Loucy (cell line): ENCODE results near the gene GET4.

Source experiments
- H2AFZ ChIP-seq: fragments of 200-600 bp; sonication (generic); 2 replicates; pipeline ENCODE4 v1.6.0; 2016; ENCODE audit warnings: antibody characterized with exemption, mild to moderate bottlenecking, low read length, moderate library complexity
- H3F3A ChIP-seq: fragments of 200-600 bp; 2 replicates; pipeline ENCODE4 v1.6.0; 2016; ENCODE audit warnings: antibody characterized with exemption, low read depth, mild to moderate bottlenecking
- H3K27me3 ChIP-seq: fragments of 200-600 bp; sonication (generic); 2 replicates; pipeline ENCODE4 v1.6.1; 2014; ENCODE audit warnings: low read length, mild to moderate bottlenecking; ENCODE audit not compliant: insufficient read depth, poor library complexity, severe bottlenecking
- H3K36me3 ChIP-seq: fragments of 200-600 bp; sonication (generic); 2 replicates; pipeline ENCODE4 v1.6.1; 2016; ENCODE audit warnings: low read length; ENCODE audit not compliant: insufficient read depth
- H3K4me1 ChIP-seq: fragments of 200-600 bp; sonication (generic); 2 replicates; pipeline ENCODE4 v1.5.1; 2014; ENCODE audit warnings: low read length, mild to moderate bottlenecking; ENCODE audit not compliant: insufficient read depth, poor library complexity, severe bottlenecking
- H3K4me2 ChIP-seq: fragments of 200-600 bp; sonication (generic); 2 replicates; pipeline ENCODE4 v1.6.0; 2014; ENCODE audit warnings: antibody characterized with exemption, low read length, low read depth, mild to moderate bottlenecking; ENCODE audit not compliant: poor library complexity, severe bottlenecking
- H3K4me3 ChIP-seq: fragments of 200-600 bp; sonication (generic); 2 replicates; pipeline ENCODE4 v1.5.1; 2014; ENCODE audit warnings: low read length, mild to moderate bottlenecking, mixed read lengths; ENCODE audit not compliant: poor library complexity, severe bottlenecking
- H3K79me2 ChIP-seq: fragments of 200-600 bp; sonication (generic); 2 replicates; pipeline ENCODE4 v1.6.1; 2014; ENCODE audit warnings: low read length; ENCODE audit not compliant: insufficient read depth
- H3K9ac ChIP-seq: fragments of 200-600 bp; sonication (generic); 2 replicates; pipeline ENCODE4 v1.6.0; 2014; ENCODE audit warnings: mild to moderate bottlenecking, low read depth, low read length, moderate library complexity; ENCODE audit not compliant: poor library complexity, severe bottlenecking
- H3K9me2 ChIP-seq: fragments of 200-600 bp; sonication (generic); replicated peaks from 2 replicates; pipeline ENCODE4 v1.6.1; 2016; ENCODE audit warnings: low read depth, low read length, mixed read lengths
- H3K9me3 ChIP-seq: fragments of 200-600 bp; sonication (generic); 2 replicates; pipeline ENCODE4 v1.6.1; 2014; ENCODE audit warnings: mild to moderate bottlenecking, antibody characterized with exemption, low read length, low read depth; ENCODE audit not compliant: insufficient read depth
- H4K20me1 ChIP-seq: fragments of 200-600 bp; sonication (generic); 2 replicates; pipeline ENCODE4 v1.6.0; 2014; ENCODE audit warnings: antibody characterized with exemption, low read length, mild to moderate bottlenecking; ENCODE audit not compliant: insufficient read depth, poor library complexity, severe bottlenecking
- EZH2phosphoT487 ChIP-seq: fragments of 200-600 bp; IDR thresholded peaks from 2 replicates; pipeline ENCODE4 v1.6.1; 2018; ENCODE audit warnings: antibody characterized with exemption, mild to moderate bottlenecking, moderate library complexity, borderline replicate concordance
- TF ChIP-seq, protein P1 (sequence below): fragments of 200-600 bp; sonication (generic); conservative IDR thresholded peaks from 2 replicates; pipeline ENCODE4 v1.5.1; 2014; ENCODE audit warnings: mild to moderate bottlenecking, antibody characterized with exemption, low read length

Gene GET4

DNA sequence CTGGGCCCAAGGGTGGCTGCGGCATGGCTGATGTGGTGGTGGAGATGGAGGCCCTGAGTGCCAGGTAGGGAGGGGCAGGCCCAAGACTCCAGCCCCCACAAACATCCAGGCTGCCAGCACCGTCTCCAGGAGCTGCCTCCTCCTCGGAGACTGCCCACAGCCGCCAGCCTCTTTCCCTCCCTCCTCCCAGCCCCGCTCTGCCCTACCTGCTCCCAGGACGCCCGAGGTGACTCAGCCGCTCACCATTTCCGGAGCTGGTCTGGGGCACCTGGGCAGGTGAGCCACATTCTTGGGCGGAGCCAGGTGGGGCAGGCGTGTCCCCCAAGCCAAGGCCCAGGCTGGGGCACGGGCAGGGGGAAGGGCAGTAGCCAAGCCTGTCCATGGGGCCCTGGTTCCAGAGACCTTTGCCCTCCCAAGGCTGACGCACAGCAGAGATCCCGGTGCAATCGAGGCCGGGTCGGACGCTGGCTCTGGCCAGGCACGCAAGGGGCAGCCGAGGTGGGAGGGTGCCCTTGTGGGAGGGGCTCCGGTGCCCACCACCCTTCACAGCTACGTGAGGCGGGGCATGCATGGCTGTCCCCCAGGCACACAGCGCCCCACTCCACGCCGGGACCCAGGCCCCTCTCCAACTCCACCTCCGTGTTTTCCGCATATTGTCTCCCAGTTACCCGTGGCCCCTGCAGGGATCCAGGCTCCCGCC lies 69.4 kb downstream of the GET4 start:
- TF ChIP-seq, protein P1, sequence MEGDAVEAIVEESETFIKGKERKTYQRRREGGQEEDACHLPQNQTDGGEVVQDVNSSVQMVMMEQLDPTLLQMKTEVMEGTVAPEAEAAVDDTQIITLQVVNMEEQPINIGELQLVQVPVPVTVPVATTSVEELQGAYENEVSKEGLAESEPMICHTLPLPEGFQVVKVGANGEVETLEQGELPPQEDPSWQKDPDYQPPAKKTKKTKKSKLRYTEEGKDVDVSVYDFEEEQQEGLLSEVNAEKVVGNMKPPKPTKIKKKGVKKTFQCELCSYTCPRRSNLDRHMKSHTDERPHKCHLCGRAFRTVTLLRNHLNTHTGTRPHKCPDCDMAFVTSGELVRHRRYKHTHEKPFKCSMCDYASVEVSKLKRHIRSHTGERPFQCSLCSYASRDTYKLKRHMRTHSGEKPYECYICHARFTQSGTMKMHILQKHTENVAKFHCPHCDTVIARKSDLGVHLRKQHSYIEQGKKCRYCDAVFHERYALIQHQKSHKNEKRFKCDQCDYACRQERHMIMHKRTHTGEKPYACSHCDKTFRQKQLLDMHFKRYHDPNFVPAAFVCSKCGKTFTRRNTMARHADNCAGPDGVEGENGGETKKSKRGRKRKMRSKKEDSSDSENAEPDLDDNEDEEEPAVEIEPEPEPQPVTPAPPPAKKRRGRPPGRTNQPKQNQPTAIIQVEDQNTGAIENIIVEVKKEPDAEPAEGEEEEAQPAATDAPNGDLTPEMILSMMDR = no peak
- TF ChIP-seq EZH2phosphoT487 = no peak
- Histone ChIP-seq H3K4me1 (no peaks in the 10 kb centered on the region), H4K20me1 (no peaks in the 10 kb centered on the region), H3K36me3 (no peaks in the 10 kb centered on the region), H3K4me2 (no peak overlapping the region), H3K9me3 (no peaks in the 10 kb centered on the region), H3K9me2 (no peaks in the 10 kb centered on the region), H3K27me3 (no peaks in the 10 kb centered on the region), H2AFZ (no peak overlapping the region), H3K4me3 (no peak overlapping the region), H3F3A (no peaks in the 10 kb centered on the region), H3K9ac (no peak overlapping the region), H3K79me2 (no peaks in the 10 kb centered on the region)
